ENCODE measurements around the gene SMURF1.
A peak's percentile ranks its signal among the peaks of the same experiment; 100 is the strongest.

Gene SMURF1

GRCh38 chr7:99001482-99002147 lies 142.3 kb downstream of the SMURF1 start:
- peak; percentile 36 for DNase-seq

- DNase-seq: peak; percentile 23
Measured at GRCh38 chr7:99000904-99001465, 142.9 kb downstream of the SMURF1 start.

- DNase-seq: peak; percentile 6
Measured at GRCh38 chr7:99000196-99000903, 143.6 kb downstream of the SMURF1 start.

GRCh38 chr7:98998821-98999725 lies 144.8 kb downstream of the SMURF1 start:
- DNase-seq: no peak

- DNase-seq: peak; percentile 11
Measured at GRCh38 chr7:98997846-98998245, 146.1 kb downstream of the SMURF1 start.

- DNase-seq: no peak
Measured at GRCh38 chr7:98996150-98996552, 147.8 kb downstream of the SMURF1 start.

- no peak for DNase-seq
Measured at GRCh38 chr7:98995523-98996149, 148.3 kb downstream of the SMURF1 start.

- no peak for DNase-seq
Measured at GRCh38 chr7:98995111-98995510, 148.8 kb downstream of the SMURF1 start.

GRCh38 chr7:98994046-98994944 lies 149.6 kb downstream of the SMURF1 start:
- DNase-seq: no peak

- DNase-seq: no peak
Measured at GRCh38 chr7:98993024-98993897, 150.6 kb downstream of the SMURF1 start.

GRCh38 chr7:98992076-98992475 lies 151.8 kb downstream of the SMURF1 start:
- DNase-seq: no peak

- DNase-seq: no peak
Measured at GRCh38 chr7:98991141-98991540, 152.8 kb downstream of the SMURF1 start.

- no peak for DNase-seq
Measured at GRCh38 chr7:98990356-98990755, 153.6 kb downstream of the SMURF1 start.

GRCh38 chr7:98988641-98989040 lies 155.3 kb downstream of the SMURF1 start:
- DNase-seq: no peak

- DNase-seq: no peak
Measured at GRCh38 chr7:98985945-98986344, 158.0 kb downstream of the SMURF1 start.

GRCh38 chr7:98985406-98985805 lies 158.5 kb downstream of the SMURF1 start:
- DNase-seq: no peak

- no peak for DNase-seq
Measured at GRCh38 chr7:98984126-98984525, 159.8 kb downstream of the SMURF1 start.

- no peak for DNase-seq
Measured at GRCh38 chr7:98982686-98983085, 161.2 kb downstream of the SMURF1 start.

GRCh38 chr7:98981701-98982100 lies 162.2 kb downstream of the SMURF1 start:
- no peak for DNase-seq

- no peak for DNase-seq
Measured at GRCh38 chr7:98978672-98979071, 165.2 kb downstream of the SMURF1 start.
